HepG2 (cell line): ENCODE data around the gene ACSL1. TPM values are rescaled to one million over a fixed set of nuclear protein-coding genes. Genes with fewer than 3 reads are reported as not detected.
A peak's percentile ranks its signal among the peaks of the same experiment; 100 is the strongest.

Source experiments
- BCLAF1 ChIP-seq: fragments of 450-650 bp; IDR thresholded peaks from 2 replicates; pipeline ENCODE4 v1.6.1; 2017; ENCODE audit warnings: mild to moderate bottlenecking
- E2F1 ChIP-seq: sonication (generic); formaldehyde crosslinking; IDR thresholded peaks from 2 replicates; pipeline ENCODE4 v1.5.0; 2020; ENCODE audit warnings: missing genetic modification reagents
- HNF1B ChIP-seq: sonication (generic); formaldehyde crosslinking; IDR thresholded peaks from 2 replicates; pipeline ENCODE4 v1.5.1; 2020; ENCODE audit warnings: mild to moderate bottlenecking, moderate library complexity, missing genetic modification reagents
- HNRNPL ChIP-seq: fragments of 200-400 bp; formaldehyde crosslinking; IDR thresholded peaks from 2 replicates; pipeline ENCODE4 v1.6.1; 2017; ENCODE audit warnings: mild to moderate bottlenecking, low read depth, low read length
- NONO ChIP-seq, 2 experiments: fragments of 450-650 bp in 1 of 2; sonication (generic) in 1 of 2; formaldehyde crosslinking in 1 of 2; IDR thresholded peaks in 1 of 2; conservative IDR thresholded peaks in 1 of 2; 2 replicates each; pipeline versions ENCODE4 v1.6.1 to v1.8.0; 2017 to 2022; ENCODE audit warnings: mild to moderate bottlenecking in 1 of 2, missing genetic modification reagents in 1 of 2, moderate library complexity in 1 of 2
- POGK ChIP-seq: sonication (generic); formaldehyde crosslinking; conservative IDR thresholded peaks from 2 replicates; pipeline ENCODE4 v1.8.0; 2022; ENCODE audit warnings: mild to moderate bottlenecking, moderate library complexity, missing genetic modification reagents
- SIX4 ChIP-seq: sonication (generic); formaldehyde crosslinking; IDR thresholded peaks from 2 replicates; pipeline ENCODE4 v1.4.0; 2020; ENCODE audit warnings: missing genetic modification reagents
- TBL1XR1 ChIP-seq: fragments of 150-350 bp; IDR thresholded peaks from 2 replicates; pipeline ENCODE4 v1.6.1; 2014; ENCODE audit warnings: borderline replicate concordance, low read length; ENCODE audit not compliant: partially characterized antibody
- TBX2 ChIP-seq: sonication (generic); formaldehyde crosslinking; IDR thresholded peaks from 2 replicates; pipeline ENCODE4 v1.5.0; 2020; ENCODE audit warnings: missing genetic modification reagents, mild to moderate bottlenecking, borderline replicate concordance
- ZBTB7B ChIP-seq: sonication (generic); formaldehyde crosslinking; IDR thresholded peaks from 2 replicates; pipeline ENCODE4 v1.4.0; 2020; ENCODE audit warnings: missing genetic modification reagents
- ZNF574 ChIP-seq: sonication (generic); formaldehyde crosslinking; IDR thresholded peaks from 2 replicates; pipeline ENCODE4 v1.4.0; 2020; ENCODE audit warnings: missing genetic modification reagents
- ZNF598 ChIP-seq: sonication (generic); formaldehyde crosslinking; IDR thresholded peaks from 2 replicates; pipeline ENCODE4 v1.5.1; 2020; ENCODE audit warnings: mild to moderate bottlenecking, missing genetic modification reagents, borderline replicate concordance
- ZNF691 ChIP-seq: sonication (generic); formaldehyde crosslinking; IDR thresholded peaks from 2 replicates; pipeline ENCODE4 v1.4.0; 2020; ENCODE audit warnings: missing genetic modification reagents, low read depth, mild to moderate bottlenecking, borderline replicate concordance
- ZNF703 ChIP-seq: sonication (generic); formaldehyde crosslinking; IDR thresholded peaks from 2 replicates; pipeline ENCODE4 v1.5.1; 2020; ENCODE audit warnings: missing genetic modification reagents, mild to moderate bottlenecking, moderate library complexity, borderline replicate concordance
- ZNF891 ChIP-seq: sonication (generic); formaldehyde crosslinking; IDR thresholded peaks from 2 replicates; pipeline ENCODE4 v1.5.0; 2020; ENCODE audit warnings: mild to moderate bottlenecking, missing genetic modification reagents
- polyA plus RNA-seq, 8 experiments: library from polyadenylated mRNA; depleted of rRNA in 3 of 8; stranded (reverse) in 7 of 8; unstranded in 1 of 8; fragments of >200 nt; fragmentation: Illumina TruSeq in 4 of 8; extraction: Trizol in 4 of 8; gene quantifications; 2 replicates each; pipeline versions ENCODE4 v1.2.1 to v1.2.3, GENCODE V29; 2011 to 2016; ENCODE audit warnings: low read depth in 4 of 8, missing spikeins in 1 of 8, mixed read lengths in 1 of 8; ENCODE audit not compliant: insufficient read depth in 1 of 8
- total RNA-seq, 5 experiments: library from RNA; depleted of rRNA; stranded (reverse); fragments of >200 nt; fragmentation: Illumina TruSeq; extraction: Trizol; gene quantifications; 2 replicates each; pipeline ENCODE4 v1.2.3, GENCODE V29; 2016; ENCODE audit warnings: low read depth in 1 of 5

Gene ACSL1
- total and polyA plus RNA-seq, 2 of the 13 experiments (the other 11 are each of a cell fraction or from before 2014, with no cell fraction given) = 10.0 to 29.8 TPM

- TF ChIP-seq E2F1 (CRISPR knock-in tag) = no peak
- TF ChIP-seq TBX2 (CRISPR knock-in tag) = peak; percentile 83
- no peak for TF ChIP-seq BCLAF1
- TF ChIP-seq ZNF691 (CRISPR knock-in tag) = no peak
- TF ChIP-seq HNF1B (CRISPR knock-in tag) = 0 out of 2 replicates have a peak, but pooled peaks have one; percentile 19
- TF ChIP-seq ZNF703 (CRISPR knock-in tag) = peak; percentile 94; the same call in 1 of the 2 replicates
- TF ChIP-seq TBL1XR1 = peak; percentile 82
- TF ChIP-seq SIX4 = peak; percentile 78
- no peak for TF ChIP-seq NONO (IDR thresholded peaks at IDR 0.05)
- no peak; the same call in 1 of the 2 replicates for TF ChIP-seq NONO (CRISPR knock-in tag; conservative IDR thresholded peaks at IDR 0.05)
- TF ChIP-seq ZBTB7B (CRISPR knock-in tag) = peak; percentile 21; the same call in 1 of the 2 replicates
- no peak for TF ChIP-seq ZNF891 (CRISPR knock-in tag)
- 0 out of 2 replicates have a peak, but pooled peaks have one; percentile 42 for TF ChIP-seq POGK (CRISPR knock-in tag)
- no peak for TF ChIP-seq HNRNPL
- TF ChIP-seq ZNF574 (CRISPR knock-in tag) = 0 out of 2 replicates have a peak, but pooled peaks have one; percentile 27
- TF ChIP-seq ZNF598 (CRISPR knock-in tag) = no peak
Observed at GRCh38 chr4:184838249-184839074, 12.7 kb upstream of the ACSL1 start (continued).
